Measurements from ENCODE around the gene PARVB. TPM values are rescaled to one million over a fixed set of nuclear protein-coding genes. Genes with fewer than 3 reads are reported as not detected.

Gene PARVB
- total RNA-seq, 1 donor from 2014 or later, result 122 TPM

DNA sequence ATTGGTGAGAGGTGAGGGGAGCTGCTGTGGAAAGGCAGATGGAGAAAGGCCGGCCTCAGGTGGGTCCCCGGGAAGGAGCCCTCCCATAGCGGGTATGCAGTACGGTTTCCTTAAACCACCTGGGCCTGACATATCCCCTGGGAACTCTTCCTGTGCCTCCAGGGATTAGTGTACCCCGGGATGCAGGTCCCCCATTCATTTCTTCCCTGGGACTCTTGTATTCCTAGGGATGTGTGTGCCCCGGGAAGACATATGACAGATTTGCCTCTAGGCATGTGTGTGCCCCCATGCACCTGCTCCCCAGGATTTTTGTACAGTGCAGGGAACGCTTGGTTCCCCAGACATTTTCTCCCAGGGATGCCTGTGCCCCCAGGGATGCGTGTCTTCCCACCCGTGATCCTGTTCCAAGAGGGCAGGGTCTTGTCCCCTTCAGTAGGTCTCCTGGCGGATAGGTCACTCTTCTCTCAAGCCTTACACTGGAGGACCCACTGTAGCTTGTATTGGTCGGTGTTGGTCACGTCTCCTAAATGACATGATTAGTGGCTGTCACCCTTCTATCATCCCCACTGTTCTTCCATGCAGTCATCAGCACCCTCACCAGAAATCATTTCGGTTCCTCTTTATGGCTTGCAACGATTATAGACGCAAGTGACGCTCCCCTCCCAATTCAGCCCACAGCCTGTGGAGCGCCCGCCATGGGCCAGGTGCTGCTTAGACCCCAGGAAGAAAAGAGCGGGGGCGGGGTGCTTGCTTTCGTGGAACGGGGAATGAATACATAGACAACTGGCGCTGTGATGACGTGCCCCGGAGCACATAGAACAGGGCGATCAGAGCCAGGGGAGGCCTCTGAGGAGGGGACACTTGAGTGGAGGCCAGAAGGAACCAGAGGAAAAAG is 1.3 kb downstream of the PARVB start:
- peak overlapping the region; percentile 98 for H3K27ac Mint-ChIP-seq
- H3K4me3 Mint-ChIP-seq (ENCODE audit: low read depth), result peak overlapping the region; percentile 89
- intact Hi-C loops (cut with micrococcal nuclease), result loop anchor here (10.0 kb wide), 3 partner anchors 59 to 159 kb away; partner anchors contain the start of genes PARVG and SAMM50
- H3K4me1 Mint-ChIP-seq (ENCODE audit: low read depth), result peaks cover 43% of the 10 kb centered on the region
- no peaks in the 10 kb centered on the region for H3K9me3 Mint-ChIP-seq
- no peak for DNase-seq (ENCODE audit: low spot score)
- peaks cover 28% of the 10 kb centered on the region for H3K36me3 Mint-ChIP-seq (ENCODE audit: low read depth)
- no peaks in the 10 kb centered on the region for H3K27me3 Mint-ChIP-seq (ENCODE audit: low read depth)

- peak overlapping the region; percentile 89 for H3K4me3 Mint-ChIP-seq (ENCODE audit: low read depth)
- H3K4me1 Mint-ChIP-seq (ENCODE audit: low read depth), result peaks cover 47% of the 10 kb centered on the region
- no peak for DNase-seq (ENCODE audit: low spot score)
- peaks cover 26% of the 10 kb centered on the region for H3K36me3 Mint-ChIP-seq (ENCODE audit: low read depth)
- no peaks in the 10 kb centered on the region for H3K9me3 Mint-ChIP-seq
- peak overlapping the region; percentile 98 for H3K27ac Mint-ChIP-seq
- no peaks in the 10 kb centered on the region for H3K27me3 Mint-ChIP-seq (ENCODE audit: low read depth)
- intact Hi-C loops (cut with micrococcal nuclease), result loop anchor here (10.0 kb wide), 3 partner anchors 59 to 159 kb away; partner anchors contain the start of genes PARVG and SAMM50
Observed at GRCh38 chr22:44026066-44026629, 2.0 kb downstream of the PARVB start.

- H3K9me3 Mint-ChIP-seq, result no peaks in the 10 kb centered on the region
- peak; percentile 70 for DNase-seq (ENCODE audit: low spot score)
- H3K4me1 Mint-ChIP-seq (ENCODE audit: low read depth), result peaks cover 51% of the 10 kb centered on the region
- no peaks in the 10 kb centered on the region for H3K27me3 Mint-ChIP-seq (ENCODE audit: low read depth)
- peak overlapping the region; percentile 98 for H3K27ac Mint-ChIP-seq
- peak overlapping the region; percentile 89 for H3K4me3 Mint-ChIP-seq (ENCODE audit: low read depth)
- peaks cover 32% of the 10 kb centered on the region for H3K36me3 Mint-ChIP-seq (ENCODE audit: low read depth)
- intact Hi-C loops (cut with micrococcal nuclease), result loop anchor here (10.0 kb wide), 3 partner anchors 58 to 158 kb away; partner anchors contain the start of genes PARVG and SAMM50
Observed at GRCh38 chr22:44026630-44027511, 2.8 kb downstream of the PARVB start.

GRCh38 chr22:44028091-44028490 is 4.0 kb downstream of the PARVB start:
- no peak for DNase-seq (ENCODE audit: low spot score)
- Mint-ChIP-seq H3K27me3 (ENCODE audit: low read depth) (no peaks in the 10 kb centered on the region), H3K9me3 (no peaks in the 10 kb centered on the region), H3K27ac (peak overlapping the region; percentile 66), H3K4me1 (ENCODE audit: low read depth) (peaks cover 45% of the 10 kb centered on the region), H3K4me3 (ENCODE audit: low read depth) (peak overlapping the region; percentile 37), H3K36me3 (ENCODE audit: low read depth) (peaks cover 30% of the 10 kb centered on the region)
- intact Hi-C loops (cut with micrococcal nuclease), result loop anchor here (10.0 kb wide), 3 partner anchors 57 to 157 kb away; partner anchors contain the start of genes PARVG and SAMM50

DNA sequence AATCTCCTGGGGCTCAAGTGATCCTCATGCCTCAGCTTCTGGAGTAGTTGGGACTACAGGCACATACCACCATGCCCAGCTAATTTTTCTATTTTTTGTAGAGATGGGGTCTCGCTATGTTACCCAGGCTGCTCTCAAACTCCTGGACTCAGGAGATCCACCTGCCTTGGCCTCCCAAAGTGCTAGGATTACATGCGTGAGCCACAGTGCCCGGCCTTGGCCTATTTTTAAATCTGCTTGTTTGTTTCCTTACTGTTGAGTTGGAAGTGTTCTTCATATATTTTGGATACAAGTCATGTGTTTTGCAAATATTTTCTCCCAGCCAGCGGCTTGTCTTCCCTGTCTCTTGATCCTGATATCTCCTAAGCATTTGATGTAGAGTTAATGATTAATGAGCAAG is 5.0 kb downstream of the PARVB start:
- intact Hi-C loops (cut with micrococcal nuclease), result loop anchor here (10.0 kb wide), 3 partner anchors 56 to 156 kb away; partner anchors contain the start of genes PARVG and SAMM50
- peaks cover 41% of the 10 kb centered on the region for H3K4me1 Mint-ChIP-seq (ENCODE audit: low read depth)

GRCh38 chr22:44030051-44030701 is 6.1 kb downstream of the PARVB start:
- Mint-ChIP-seq H3K27me3 (ENCODE audit: low read depth) (no peaks in the 10 kb centered on the region), H3K36me3 (ENCODE audit: low read depth) (peaks cover 26% of the 10 kb centered on the region), H3K4me1 (ENCODE audit: low read depth) (peaks cover 39% of the 10 kb centered on the region), H3K9me3 (no peaks in the 10 kb centered on the region), H3K4me3 (ENCODE audit: low read depth) (no peak overlapping the region), H3K27ac (peak overlapping the region; percentile 88)
- no peak for DNase-seq (ENCODE audit: low spot score)
- intact Hi-C loops (cut with micrococcal nuclease), result no loop called here

More for the DNA sequence above, 5.0 kb downstream of the PARVB start:
- Mint-ChIP-seq H3K27ac (peak overlapping the region; percentile 67), H3K27me3 (ENCODE audit: low read depth) (no peaks in the 10 kb centered on the region), H3K36me3 (ENCODE audit: low read depth) (peaks cover 26% of the 10 kb centered on the region), H3K9me3 (no peaks in the 10 kb centered on the region), H3K4me3 (ENCODE audit: low read depth) (no peak overlapping the region)
- no peak for DNase-seq (ENCODE audit: low spot score)

- no peaks in the 10 kb centered on the region for H3K27me3 Mint-ChIP-seq (ENCODE audit: low read depth)
- intact Hi-C loops (cut with micrococcal nuclease), result no loop called here
- no peak overlapping the region for H3K4me3 Mint-ChIP-seq (ENCODE audit: low read depth)
- no peaks in the 10 kb centered on the region for H3K9me3 Mint-ChIP-seq
- H3K36me3 Mint-ChIP-seq (ENCODE audit: low read depth), result peaks cover 26% of the 10 kb centered on the region
- H3K27ac Mint-ChIP-seq, result peak overlapping the region; percentile 88
- H3K4me1 Mint-ChIP-seq (ENCODE audit: low read depth), result peaks cover 36% of the 10 kb centered on the region
- no peak for DNase-seq (ENCODE audit: low spot score)
Observed at GRCh38 chr22:44030702-44031082, 6.6 kb downstream of the PARVB start.

DNA sequence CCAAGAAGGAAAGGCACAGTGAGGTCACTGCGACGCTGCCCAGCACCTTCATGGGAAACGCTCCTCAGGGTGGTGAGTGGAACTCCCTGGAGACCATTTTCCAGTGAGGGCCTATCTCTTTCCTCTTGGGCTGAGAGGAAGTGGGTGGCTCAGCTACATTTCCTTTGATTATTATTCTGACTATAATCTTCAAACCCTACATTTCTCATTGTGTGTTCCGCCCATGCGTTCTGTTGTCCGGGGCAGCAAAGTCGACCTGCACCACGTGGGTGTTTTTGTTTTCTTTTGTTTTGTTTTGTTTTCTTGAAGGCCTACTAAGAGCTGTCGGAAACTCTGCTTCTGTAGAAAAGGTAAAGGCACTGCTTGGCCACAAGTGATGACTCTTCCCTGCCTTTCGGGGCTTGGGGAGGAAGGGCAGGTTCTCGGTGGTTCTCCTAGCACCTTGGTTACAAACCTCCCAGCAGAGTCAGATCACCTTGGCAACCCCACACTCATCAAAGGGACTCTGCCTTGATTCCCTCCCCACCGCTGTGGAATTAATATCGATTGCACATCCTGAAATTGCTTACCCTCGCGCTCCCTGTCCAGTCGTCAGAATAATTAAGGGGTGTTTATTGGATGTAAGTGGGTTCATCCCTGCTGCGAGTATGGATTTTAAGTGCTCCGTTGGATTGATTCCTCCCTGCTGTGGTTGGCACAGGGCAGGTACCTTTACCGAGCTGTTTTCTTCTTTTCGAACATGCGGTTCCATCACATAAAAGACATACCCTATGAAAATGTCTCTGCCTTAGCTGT is 7.3 kb downstream of the PARVB start:
- no peaks in the 10 kb centered on the region for H3K9me3 Mint-ChIP-seq

DNA sequence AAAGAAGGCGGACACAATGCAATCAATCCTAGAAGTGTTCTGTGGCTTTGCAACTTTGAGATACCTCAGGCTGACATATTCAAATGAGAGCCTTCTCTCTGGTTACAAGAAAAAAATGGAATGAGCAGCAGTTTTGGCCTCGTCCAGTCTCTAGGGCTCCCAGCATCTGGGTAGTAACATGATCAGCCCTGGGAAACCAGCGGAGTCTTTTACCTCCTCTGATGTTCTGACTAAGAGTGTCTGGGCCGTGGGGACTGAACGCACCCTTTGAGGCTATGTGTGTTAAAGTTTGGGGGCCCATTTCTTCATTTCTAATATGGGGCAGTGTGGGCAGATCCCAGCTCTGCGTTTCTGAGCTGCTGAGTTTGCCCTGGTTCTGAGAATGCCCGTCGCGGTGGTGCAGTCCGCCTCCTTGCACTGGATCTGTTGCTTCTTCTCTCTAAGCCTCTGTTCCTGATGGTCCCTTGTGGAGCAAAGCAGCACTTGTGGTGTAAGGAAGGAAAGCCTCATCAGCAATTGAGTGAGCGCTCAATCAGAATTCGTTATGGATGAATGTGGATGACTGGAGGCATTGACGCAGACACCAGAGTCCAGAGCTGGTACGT is 8.1 kb downstream of the PARVB start:
- DNase-seq (ENCODE audit: low spot score), result no peak
- H3K9me3 Mint-ChIP-seq, result no peaks in the 10 kb centered on the region
- intact Hi-C loops (cut with micrococcal nuclease), result no loop called here
- peaks cover 22% of the 10 kb centered on the region for H3K4me1 Mint-ChIP-seq (ENCODE audit: low read depth)
- H3K27ac Mint-ChIP-seq, result no peak overlapping the region
- H3K27me3 Mint-ChIP-seq (ENCODE audit: low read depth), result no peaks in the 10 kb centered on the region
- H3K36me3 Mint-ChIP-seq (ENCODE audit: low read depth), result peaks cover 20% of the 10 kb centered on the region
- no peak overlapping the region for H3K4me3 Mint-ChIP-seq (ENCODE audit: low read depth)

More for the DNA sequence above, 7.3 kb downstream of the PARVB start:
- peaks cover 26% of the 10 kb centered on the region for H3K36me3 Mint-ChIP-seq (ENCODE audit: low read depth)
- no peaks in the 10 kb centered on the region for H3K27me3 Mint-ChIP-seq (ENCODE audit: low read depth)
- peaks cover 31% of the 10 kb centered on the region for H3K4me1 Mint-ChIP-seq (ENCODE audit: low read depth)
- peak overlapping the region; percentile 88 for H3K27ac Mint-ChIP-seq
- intact Hi-C loops (cut with micrococcal nuclease), result no loop called here
- DNase-seq (ENCODE audit: low spot score), result no peak
- no peak overlapping the region for H3K4me3 Mint-ChIP-seq (ENCODE audit: low read depth)

DNA sequence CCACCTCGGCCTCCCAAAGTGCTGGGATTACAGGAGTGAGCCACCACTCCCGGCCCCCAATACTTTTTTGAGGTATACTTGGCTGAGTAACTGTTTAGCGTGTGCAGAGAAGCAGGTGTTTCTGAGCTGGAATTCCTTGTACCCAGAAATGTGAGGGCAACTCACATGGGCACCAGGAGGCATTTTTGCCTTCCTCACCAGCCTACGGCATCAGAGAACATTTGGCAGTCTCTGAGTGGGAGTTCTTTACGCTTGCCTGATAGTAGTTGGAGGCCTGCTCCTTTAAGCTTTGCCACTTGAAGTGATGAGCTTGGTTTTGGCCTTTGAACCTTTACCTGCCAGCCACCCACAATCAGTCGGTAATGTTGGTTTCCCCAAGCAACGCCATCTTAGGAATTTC is 9.2 kb downstream of the PARVB start:
- peaks cover 22% of the 10 kb centered on the region for H3K4me1 Mint-ChIP-seq (ENCODE audit: low read depth)
- no peak for DNase-seq (ENCODE audit: low spot score)
- H3K4me3 Mint-ChIP-seq (ENCODE audit: low read depth), result no peak overlapping the region
- intact Hi-C loops (cut with micrococcal nuclease), result no loop called here
- H3K27me3 Mint-ChIP-seq (ENCODE audit: low read depth), result no peaks in the 10 kb centered on the region
- H3K27ac Mint-ChIP-seq, result no peak overlapping the region
- peaks cover 15% of the 10 kb centered on the region for H3K36me3 Mint-ChIP-seq (ENCODE audit: low read depth)
- H3K9me3 Mint-ChIP-seq, result no peaks in the 10 kb centered on the region

GRCh38 chr22:44033694-44034093 is 9.6 kb downstream of the PARVB start:
- no peak for DNase-seq (ENCODE audit: low spot score)
- H3K4me3 Mint-ChIP-seq (ENCODE audit: low read depth), result no peak overlapping the region

More at GRCh38 chr22:44033694-44034093, 9.6 kb downstream of the PARVB start:
- Mint-ChIP-seq H3K4me1 (ENCODE audit: low read depth) (peaks cover 22% of the 10 kb centered on the region), H3K27ac (no peak overlapping the region), H3K9me3 (no peaks in the 10 kb centered on the region), H3K27me3 (ENCODE audit: low read depth) (no peaks in the 10 kb centered on the region), H3K36me3 (ENCODE audit: low read depth) (peaks cover 11% of the 10 kb centered on the region)
- intact Hi-C loops (cut with micrococcal nuclease), result no loop called here

Measured in activated T-helper 2 cell treated with anti-CD3 and anti-CD28 coated beads, Interferon-gamma antibody, Interleukin-2, Interleukin-4, amounts not matched to agents 10 μg/mL and 5 μg/mL and 100 μg/mL, durations not matched to agents 14 hours and 24 hours and 36 hours (primary cell).